DMS114 treated with DMSO at 0.1 percent for 48 hours (cell line): ENCODE results near the gene CARD11.
"Not testable (repeated sequence)": the region's sequence is repeated elsewhere in the genome, so short reads cannot be mapped to it uniquely, and the experiment has no call there.

Experiments
- DNase-seq: peaks from one replicate; lab custom pipeline; 2025; ENCODE audit not compliant: unreplicated experiment; lab: John Stamatoyannopoulos, UW

Gene CARD11

DNA sequence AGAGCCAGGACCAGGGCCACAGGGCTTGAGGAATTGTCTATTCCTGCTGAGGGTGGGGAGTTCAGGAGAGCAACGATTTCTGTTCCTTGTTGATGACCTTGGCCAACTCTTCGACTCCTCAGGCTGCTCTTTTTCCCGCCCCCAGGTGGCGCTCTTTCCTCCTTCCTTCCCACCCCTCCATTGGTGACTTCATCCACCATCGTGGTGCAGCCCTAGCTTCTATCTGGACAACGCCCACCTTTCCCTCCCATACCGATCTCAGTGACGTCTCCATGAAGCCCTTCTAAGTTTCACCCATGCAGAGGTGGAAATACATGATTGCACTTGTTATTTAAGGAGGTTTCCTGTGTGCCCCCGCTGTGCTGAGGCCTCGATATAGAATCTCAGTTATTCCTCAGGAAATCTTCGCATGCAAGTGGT, 22.1 kb upstream of the CARD11 start:
- DNase-seq = no peak

DNA sequence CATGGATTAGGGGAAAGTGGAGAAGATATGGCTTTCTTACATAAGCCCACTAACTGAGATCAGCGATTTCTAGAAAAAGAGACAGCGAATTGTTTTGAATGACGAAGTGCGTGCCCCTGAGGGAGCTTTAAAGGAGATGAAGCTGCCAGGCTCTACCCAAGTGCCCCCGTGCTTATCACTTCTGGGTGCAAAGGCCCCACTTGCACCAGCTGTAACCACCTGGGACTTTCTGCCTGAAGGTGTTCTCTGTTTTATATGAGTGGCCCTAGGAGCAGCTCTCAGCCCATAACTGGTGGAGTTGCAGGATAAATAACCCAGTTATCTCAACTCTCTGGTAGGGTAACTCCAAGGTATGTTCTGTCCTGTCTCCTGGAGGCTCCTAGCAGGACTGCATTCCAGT, 20.4 kb upstream of the CARD11 start:
- no peak for DNase-seq

DNA sequence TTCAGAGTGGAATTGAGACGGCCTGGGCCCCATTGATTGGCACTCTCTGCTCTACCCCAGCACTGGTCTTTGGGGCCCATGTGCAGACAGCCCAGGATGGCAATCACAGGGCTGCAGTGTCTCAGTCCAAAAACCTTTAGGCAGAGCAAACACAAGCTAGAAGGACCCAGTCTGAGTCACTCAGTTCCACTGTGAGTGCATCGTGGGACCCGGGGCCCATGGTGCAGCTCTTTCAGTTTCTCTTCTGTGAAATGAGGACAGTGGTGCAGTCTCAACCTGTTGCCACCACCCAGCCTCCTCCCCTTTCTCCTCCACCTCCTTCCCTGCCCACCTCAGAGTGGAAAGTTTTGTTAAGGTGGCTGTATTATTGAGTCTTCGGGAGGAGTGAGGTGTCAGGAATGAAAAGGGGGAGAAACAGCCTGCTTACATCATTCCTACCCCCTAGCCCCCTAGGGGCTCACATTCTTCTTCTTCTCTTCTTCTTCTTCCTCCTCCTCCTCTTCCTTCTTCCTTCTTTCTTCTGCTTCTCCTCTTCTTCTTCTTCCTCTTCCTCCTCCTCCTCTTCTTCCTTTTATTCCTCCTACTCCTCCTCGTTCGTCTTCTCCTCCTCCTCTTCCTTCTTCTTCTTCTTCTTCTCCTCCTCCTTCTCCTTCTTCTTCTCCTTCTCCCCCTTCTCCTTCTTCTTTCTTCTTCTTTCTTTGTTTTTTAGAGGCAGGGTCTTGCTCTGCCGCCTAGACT, 19.5 kb upstream of the CARD11 start:
- DNase-seq = no peak

DNA sequence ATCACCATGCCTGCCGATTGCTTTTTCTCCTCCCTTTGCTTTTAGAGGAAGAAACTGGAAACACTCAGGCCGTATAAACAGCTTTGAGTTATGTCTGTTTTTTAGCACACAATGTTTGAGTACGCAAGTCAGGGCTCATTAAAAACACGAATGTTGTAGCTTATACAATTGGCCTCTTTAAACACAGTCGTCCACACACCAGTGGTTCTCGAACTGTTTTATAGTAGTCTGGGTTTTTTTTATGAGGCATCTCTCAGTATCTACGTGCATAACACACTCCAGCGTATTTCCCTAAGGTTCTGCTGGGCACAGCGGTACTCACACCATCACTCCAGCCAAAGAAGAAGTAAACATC, 13.4 kb upstream of the CARD11 start:
- DNase-seq = no peak

DNA sequence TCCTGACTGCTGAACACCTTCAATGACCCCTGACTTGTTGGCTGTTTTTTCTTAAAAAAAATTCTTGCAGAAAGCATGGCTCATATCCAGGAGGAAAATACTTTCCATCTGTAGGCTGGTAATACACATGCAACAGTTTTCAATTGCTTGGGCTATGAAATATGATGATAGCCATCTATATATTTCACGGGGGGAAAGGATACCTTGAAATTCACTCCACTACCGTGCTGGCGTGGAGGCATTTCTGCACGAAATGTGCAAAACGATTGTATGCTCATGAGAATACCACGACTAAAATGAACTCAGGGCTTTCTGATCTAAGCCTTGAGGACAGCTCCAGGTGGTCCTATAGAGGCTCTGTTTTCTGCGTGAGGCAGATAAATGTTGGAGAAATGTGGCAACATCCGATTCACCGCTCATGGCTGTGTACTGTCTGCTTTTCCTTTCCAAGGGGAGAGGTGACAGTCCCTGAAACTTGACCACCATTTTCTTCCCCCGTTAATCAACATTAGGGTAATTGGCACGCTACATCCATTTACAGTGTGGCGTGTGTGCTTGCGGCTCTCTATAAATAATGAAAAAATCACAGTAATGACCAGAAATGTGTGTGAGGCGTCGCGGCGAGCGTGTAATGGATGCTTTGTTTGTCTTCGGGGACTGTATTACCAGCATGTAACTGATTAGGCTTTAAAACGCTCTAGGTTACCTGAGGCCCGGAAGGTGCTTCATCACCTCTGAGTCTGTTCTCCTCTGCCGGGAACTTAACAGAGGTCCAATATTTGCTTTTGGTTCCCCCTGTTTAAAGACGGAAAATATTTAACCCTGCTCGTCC, 12.8 kb upstream of the CARD11 start:
- DNase-seq = no peak

DNA sequence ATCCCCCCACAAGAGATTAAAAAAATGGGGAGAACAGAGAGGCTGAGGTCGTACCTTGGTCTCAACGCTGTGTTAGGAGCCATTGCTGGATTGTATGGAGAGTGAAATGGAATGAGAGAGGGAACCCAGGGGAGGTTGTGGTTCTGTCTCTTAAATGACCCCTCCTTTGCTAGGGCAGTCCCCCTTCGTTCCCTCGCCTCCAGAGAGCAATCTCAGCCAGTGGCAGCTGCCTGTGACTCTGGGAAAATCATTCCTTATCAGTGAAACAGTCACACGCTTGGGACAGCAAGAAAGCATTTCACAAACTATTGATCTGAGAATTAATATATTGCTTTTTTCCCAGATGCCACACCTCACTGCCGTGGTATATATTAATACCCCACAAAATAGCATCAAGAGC, 12.0 kb upstream of the CARD11 start:
- no peak for DNase-seq

DNA sequence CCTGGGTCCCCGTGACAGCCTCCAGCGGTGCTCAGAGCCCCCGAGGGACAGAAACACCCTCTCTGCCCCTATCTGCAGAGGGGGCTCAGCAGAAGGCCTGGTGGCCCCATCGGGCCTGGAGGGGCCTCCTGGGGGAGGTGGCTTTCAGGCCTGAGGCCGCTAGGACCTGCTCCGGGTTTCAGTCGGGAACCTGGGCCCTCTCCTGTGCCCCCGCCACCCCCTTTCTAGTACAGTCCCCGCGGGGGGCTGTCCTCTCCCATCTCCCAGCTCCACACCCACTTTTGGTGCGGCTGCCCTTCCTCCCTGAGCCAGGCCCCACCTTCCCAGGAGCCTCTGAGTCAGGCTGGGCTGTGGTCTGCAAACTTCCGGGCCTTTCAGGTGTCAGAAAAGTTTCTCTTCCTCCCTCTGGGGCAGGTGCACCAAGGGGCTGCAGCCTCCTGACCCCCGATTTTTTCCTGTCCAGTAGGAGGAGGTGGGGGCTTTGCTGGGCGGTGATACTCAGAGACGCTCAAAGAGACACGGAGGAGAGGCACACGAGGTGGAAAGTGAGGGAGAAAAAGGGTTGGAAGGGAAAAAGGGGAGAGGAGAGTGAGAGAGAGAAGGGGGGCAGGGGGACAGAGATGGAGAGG, 692 bp downstream of the CARD11 start:
- no peak for DNase-seq

DNA sequence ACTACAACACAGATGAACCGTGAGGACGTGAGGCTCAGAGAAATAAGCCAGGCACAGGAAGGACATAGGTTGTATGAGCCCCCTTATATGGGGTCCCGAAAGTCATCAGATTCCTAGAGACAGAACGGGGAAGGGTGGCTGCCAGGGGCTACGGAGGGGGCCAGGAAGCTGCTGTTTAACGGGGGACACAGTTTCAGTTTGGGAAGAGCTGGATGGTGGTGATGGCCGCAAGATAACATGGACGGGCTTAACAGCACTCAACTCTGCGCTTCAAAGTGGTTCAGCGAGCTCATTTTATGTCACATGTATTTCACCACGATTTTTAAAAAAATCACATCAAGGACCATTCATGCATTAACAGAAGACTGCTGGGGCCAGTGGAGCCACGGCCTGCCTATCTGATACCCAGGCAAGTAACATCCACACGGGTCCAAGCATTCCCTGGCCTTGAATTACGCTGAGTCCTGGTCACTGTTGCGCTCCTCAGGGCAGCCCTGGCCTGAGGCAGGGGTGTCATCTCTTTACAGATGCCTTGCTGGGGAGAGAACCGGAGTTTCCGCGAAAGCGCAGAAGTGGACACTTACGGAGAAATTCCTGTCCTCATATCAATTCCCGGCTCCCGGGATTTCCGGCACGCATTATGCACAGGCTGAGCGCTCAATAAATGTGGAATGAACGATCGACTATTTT, 1.5 kb downstream of the CARD11 start:
- no peak for DNase-seq

DNA sequence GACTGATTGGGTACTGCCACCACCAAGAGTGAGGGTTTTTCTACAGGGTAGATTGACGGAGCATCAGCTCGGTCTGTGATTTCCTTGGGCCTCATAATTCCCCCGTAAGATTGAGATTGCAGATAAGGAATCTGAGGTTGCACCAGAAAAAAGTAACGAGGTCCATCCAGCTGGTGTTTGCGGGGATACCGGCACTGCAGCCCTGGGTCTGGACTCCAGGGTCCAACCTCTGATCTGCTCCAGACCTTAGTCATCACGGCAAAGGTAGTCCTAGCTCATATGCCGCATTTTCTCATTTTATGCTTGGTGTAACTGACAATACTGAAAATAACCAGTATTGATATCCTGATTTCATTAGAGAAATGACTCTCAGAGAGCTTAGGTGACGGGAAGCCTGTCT, 3.9 kb downstream of the CARD11 start:
- DNase-seq = no peak

DNA sequence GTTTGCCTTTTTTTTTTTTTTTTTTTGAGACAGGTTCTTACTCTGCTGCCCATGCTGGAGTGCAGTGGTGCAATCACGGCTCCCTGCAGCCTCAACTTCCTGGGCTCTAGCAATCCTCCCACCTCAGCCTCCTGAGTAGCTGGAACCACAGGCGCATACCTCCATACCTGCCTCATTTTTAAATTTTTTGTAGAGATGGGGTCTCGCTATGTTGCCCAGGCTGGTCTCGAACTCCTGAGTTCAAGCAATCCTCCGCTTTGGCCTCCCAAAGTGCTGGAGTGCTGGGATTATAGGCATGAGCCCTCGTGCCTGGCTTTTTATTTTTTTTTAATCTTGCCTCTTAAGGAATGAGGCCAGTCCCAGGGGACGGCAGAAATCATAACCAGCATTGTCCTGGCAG, 5.7 kb downstream of the CARD11 start:
- not testable (repeated sequence) for DNase-seq

DNA sequence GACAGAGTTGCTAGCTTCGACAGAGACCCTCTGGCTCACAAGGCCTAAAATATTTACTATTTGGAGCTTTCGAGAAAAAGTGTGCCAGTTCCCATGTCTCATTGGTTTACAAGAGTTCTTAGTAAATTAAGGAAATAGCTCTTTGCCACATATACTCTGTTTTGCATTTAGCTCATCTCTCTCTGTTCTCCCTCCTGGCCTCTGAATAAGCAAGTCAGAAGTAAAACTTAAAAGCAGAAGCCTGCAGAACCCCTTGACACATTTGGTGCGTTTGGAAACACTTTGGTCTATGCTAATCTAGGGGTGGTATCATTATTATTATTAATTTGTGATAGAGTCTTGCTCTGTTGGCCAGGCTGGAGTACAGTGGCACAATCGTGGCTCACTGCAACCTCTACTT, 6.4 kb downstream of the CARD11 start:
- DNase-seq = no peak

DNA sequence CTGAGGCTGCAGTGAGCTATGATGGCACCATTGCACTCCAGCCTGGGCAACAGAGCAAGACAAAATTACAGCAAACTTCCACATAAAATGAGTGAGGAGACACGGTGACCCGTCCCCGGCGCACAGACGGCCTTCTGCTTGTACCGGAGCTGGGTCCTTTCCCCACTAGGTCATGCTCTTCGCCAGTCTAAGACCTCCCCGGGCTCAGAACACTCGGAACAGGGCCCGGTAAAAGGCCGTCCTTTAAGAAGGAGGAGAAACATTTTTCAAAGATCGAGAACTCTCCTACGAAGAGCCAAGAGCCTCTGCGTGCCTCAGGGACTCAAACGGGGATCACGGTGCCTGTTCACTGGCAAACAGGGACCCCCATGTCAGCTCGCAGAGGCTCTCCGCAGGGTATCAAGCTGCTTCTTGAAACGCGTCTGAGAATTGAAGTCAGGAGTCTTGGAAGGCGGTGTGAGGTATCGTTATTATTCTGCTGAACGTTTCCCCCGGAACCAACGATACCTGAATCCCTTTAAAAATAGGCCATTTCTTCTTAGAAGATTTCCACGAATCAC, 9.0 kb downstream of the CARD11 start:
- DNase-seq = no peak

DNA sequence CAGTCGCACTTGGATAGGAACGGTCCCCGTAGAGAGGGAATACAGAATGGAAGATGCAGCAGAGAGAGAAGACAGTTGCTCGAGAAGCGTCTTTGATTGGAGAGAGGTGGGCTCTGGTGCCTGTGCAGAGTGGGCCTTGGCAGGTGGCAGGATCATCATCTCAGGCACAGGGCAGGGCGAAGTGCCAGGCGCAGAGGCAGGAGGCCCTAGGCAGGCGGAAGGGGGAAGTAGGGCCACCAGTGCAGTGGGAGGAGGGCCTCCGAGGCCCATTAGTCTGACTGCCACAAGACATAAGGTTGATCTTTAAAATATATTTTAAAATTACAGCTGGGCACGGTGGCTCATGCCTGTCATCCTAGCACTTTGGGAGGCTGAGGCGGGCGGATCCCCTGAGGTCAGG, 10.1 kb downstream of the CARD11 start:
- DNase-seq = no peak

DNA sequence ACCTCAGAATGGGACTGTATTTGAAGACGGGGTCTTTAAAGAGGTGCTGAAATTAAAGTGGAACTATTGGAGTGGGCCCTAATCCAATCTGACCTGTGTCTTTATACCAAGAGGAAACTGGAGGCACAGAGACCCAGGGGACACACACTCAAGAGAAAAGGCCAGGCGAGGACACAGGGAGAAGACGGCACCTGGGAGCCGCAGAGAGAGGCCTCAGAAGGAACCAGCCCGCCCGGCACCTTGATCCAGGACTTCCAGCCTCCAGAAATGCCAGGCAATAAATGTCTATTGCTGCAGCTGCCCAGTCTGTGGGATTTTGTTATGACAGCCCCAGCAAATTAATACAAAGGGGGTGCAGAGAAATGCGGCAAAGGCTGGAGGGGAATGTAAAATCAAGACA, 10.5 kb downstream of the CARD11 start:
- no peak for DNase-seq

DNA sequence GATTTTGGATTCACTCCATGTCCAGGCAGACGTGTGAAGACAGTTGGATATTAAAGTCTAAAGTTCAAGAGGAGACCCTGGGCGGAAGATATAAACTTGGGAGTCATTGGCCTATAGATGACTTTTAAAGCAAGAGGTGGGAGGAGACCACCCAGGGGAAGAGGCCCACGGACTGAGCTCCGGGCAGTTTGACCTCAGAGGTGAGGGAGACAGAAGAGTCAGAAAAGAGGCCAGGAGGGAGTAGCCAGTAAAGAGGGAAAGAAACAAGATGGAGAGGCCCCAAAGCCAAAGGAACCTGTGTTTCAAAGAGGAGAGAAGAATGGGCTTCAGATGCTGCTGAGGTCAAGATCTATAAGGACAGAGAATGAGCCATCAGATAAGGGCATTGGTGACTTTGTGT, 11.4 kb downstream of the CARD11 start:
- DNase-seq = no peak

DNA sequence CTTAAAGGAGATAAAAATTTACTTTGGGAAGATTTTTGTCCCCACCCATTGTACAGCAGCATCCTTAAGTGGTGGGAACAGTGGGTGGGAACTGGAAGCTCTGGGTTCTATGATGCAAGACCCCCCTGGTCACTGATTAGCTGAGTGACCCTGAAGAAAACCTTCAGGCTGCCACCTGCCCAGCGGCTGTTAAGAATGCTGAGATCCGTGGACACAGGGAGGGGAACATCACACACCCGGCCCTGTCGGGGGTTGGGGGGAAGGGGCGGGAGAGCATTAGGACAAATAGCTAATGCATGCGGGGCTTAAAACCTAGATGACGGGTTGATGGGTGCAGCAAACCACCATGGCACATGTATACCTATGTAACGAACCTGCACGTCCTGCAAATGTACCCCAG, 14.5 kb downstream of the CARD11 start:
- no peak for DNase-seq

DNA sequence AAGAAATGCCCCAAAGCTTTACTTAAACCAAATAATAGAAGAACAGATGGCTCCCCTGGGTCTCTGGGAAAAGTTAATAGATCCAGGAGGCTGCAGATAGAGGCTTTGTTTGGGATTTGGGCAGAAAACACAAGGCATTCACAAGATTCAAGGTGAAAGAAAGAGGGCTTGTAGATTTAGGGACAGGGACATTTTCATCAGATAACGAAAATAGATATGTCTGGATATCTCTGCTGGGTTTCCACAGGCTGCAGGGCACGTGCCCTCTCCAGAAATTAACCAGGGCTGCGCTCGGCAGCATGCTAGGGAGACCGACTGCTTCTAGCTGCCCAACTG, 14.9 kb downstream of the CARD11 start:
- DNase-seq = no peak

DNA sequence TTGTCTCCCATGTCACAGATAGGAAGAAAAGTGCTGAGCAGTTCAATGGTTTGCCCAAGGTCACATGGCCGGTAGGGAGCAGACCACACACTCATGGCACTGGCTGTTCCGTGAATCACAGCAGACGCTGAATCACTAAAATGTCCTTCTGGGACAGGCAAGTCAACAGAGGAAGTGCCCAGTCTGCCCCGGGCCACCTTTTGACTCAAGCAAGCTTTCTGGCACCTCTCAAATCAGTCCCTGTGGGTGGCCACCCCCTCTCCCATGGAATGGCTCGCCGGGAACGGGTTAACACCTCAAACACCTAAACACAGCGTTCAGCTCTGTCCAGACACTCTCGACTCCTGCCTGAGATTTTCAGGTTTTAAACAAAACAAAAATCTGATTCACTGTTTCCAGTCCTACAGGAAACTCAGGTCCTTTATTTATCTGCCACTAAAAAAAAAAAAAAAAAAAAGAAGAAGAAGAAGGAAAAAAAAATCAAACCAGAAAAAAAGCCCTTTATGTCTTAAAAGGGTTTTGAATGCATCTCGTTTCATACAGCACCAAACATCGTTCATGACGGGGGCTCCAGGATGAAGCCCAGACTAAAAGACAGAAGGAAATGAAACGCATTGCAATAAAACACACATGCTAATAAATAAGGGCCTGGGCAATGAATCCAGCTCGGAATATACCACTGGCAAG, 15.5 kb downstream of the CARD11 start:
- DNase-seq = no peak

DNA sequence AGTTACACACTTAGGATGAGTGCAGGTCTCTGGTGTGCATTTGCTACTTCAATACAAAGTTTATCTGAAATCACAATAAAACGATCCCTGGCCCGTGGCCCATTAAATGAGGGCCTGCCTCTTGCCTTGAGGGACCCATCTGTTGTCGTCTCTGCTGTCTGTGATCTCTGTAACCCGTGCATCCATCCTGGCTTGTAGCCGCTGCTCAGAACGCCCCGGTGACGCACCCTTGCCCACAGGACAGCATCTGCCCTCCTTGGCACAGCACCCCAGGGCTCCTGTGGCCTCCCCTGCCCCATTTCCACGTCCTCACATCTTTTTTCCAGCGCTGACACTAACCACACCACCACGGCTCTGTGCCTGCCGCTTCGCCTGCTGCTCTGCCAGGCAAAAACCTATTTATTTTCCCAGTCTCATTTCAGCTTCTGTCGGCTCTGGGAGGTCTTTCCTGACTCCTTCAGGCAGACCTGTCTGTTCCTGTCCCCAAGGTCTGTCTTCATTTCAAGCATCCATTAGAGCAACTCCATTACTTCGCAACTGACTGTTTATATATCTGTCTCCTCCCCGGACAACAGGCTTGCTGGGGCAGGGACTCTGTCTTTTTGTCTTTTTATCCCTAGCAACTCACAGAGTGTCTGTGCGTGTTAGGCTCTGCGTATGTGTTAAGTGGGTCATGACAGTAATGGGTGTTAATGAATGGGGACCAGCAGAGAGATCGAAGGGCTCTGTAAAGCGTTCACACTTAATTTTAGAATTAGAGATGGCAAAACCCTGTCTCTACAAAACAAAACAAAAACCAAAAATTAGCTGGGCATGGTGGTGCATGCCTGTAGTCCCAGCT, 16.4 kb downstream of the CARD11 start:
- no peak for DNase-seq

DNA sequence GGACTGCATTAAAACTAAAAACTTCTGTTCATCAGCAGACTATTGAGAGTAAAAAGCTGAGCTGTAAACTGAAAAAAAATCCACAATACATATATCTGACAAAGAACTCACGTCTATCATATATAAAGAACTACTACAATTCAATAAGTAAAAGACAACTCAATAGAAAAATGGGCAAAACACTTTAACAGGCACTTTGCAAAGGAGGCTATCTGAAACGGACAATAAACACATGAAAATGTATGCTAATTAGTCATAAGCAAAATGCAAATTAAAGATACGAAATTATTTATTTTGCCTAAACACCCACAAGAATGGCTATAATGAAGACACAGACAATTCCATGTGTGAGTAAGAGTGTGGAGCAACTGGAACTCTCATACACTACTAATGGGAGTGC, 18.1 kb downstream of the CARD11 start:
- DNase-seq = no peak
